Endothelial cell of umbilical vein (primary cell): ENCODE measurements around the gene MCUR1. TPM values are rescaled to one million over a fixed set of nuclear protein-coding genes. Genes with fewer than 3 reads are reported as not detected.

Experiments
- BruUV-seq: library from RNA; stranded (reverse); fragments of 400-500 nt; replicated peaks from 2 replicates; lab custom pipeline; 2021; lab: Mats Ljungman, UMichigan
- CTCF ChIA-PET: fragments of 300-600, 350-600 bp; sonication (Branson Sonifier 250); formaldehyde crosslinking; loops from one replicate; lab custom pipeline; 2021; ENCODE audit warnings: antibody characterized with exemption, inconsistent platforms; lab: Charles Lee
- POLR2A ChIA-PET: fragments of 300-600, 350-600 bp; sonication (Branson Sonifier 250); formaldehyde crosslinking; loops from one replicate; lab custom pipeline; 2021; ENCODE audit warnings: antibody characterized with exemption, inconsistent platforms; lab: Charles Lee
- DNase-seq: peaks from one replicate; pipeline ENCODE4 v3.0.0-alpha.2; 2011; ENCODE audit warnings: low read depth, low spot score
- FAIRE-seq: peaks from 2 replicates; lab custom pipeline; 2011; peaks lifted over from hg19 to GRCh38; lab: Jason Lieb, UNC
- H2AFZ ChIP-seq: 2 replicates; pipeline ENCODE4 v1.6.0; 2012; ENCODE audit warnings: low read depth, low read length, control low read depth, inconsistent platforms
- H3K27ac ChIP-seq: 2 replicates; pipeline ENCODE4 v1.5.1; 2011; ENCODE audit warnings: low read depth, mild to moderate bottlenecking, control low read depth, low read length, moderate library complexity; ENCODE audit not compliant: insufficient read depth
- H3K27me3 ChIP-seq, 2 experiments: 2 replicates each; pipeline versions ENCODE4 v1.6.0 to v1.6.1; 2011; ENCODE audit warnings: low read length in 2 of 2, mixed read lengths in 1 of 2; ENCODE audit not compliant: control insufficient read depth in 2 of 2, insufficient read depth in 2 of 2
- H3K36me3 ChIP-seq, 2 experiments: 2 replicates in 1 of 2; 3 replicates in 1 of 2; pipeline ENCODE4 v1.5.1; 2011; ENCODE audit warnings: low read length in 2 of 2, mild to moderate bottlenecking in 1 of 2, moderate library complexity in 1 of 2; ENCODE audit not compliant: control insufficient read depth in 2 of 2, insufficient read depth in 2 of 2; ENCODE audit errors: extremely low read depth in 1 of 2
- H3K4me1 ChIP-seq: 3 replicates; pipeline ENCODE4 v1.5.1; 2011; ENCODE audit warnings: mild to moderate bottlenecking, low read length; ENCODE audit not compliant: control insufficient read depth, insufficient read depth; ENCODE audit errors: extremely low read depth
- H3K4me2 ChIP-seq: 2 replicates; pipeline ENCODE4 v1.6.1; 2011; ENCODE audit warnings: low read length, control low read depth, mixed read lengths; ENCODE audit not compliant: insufficient read depth
- H3K4me3 ChIP-seq, 3 experiments: fragments of 200-600 bp in 1 of 3; sonication (generic), shearing (Covaris generic) in 1 of 3; replicated peaks in 1 of 3; 2 replicates each; pipeline ENCODE4 v1.5.1; 2011 to 2016; ENCODE audit warnings: control low read depth in 3 of 3, low read length in 3 of 3, mild to moderate bottlenecking in 2 of 3, inconsistent platforms in 1 of 3, low read depth in 1 of 3, moderate library complexity in 1 of 3; ENCODE audit not compliant: insufficient read depth in 1 of 3
- H3K79me2 ChIP-seq: 2 replicates; pipeline ENCODE4 v1.6.0; 2012; ENCODE audit warnings: low read length, inconsistent platforms; ENCODE audit not compliant: control insufficient read depth, insufficient read depth
- H3K9ac ChIP-seq: replicated peaks from 2 replicates; pipeline ENCODE3; 2011; ENCODE audit warnings: low read length, control low read depth; ENCODE audit not compliant: insufficient read depth; ENCODE audit errors: extremely low read depth
- H3K9me1 ChIP-seq: replicated peaks from 3 replicates; pipeline ENCODE4 v1.6.0; 2011; ENCODE audit warnings: mild to moderate bottlenecking, low read length; ENCODE audit not compliant: control insufficient read depth, insufficient read depth; ENCODE audit errors: extremely low read depth
- H3K9me3 ChIP-seq: replicated peaks from 2 replicates; pipeline ENCODE4 v1.5.1; 2012; ENCODE audit warnings: low read length, inconsistent platforms; ENCODE audit not compliant: control insufficient read depth, insufficient read depth
- H4K20me1 ChIP-seq: replicated peaks from 2 replicates; pipeline ENCODE3; 2011; ENCODE audit warnings: mild to moderate bottlenecking, low read length; ENCODE audit not compliant: control insufficient read depth, insufficient read depth; ENCODE audit errors: extremely low read depth
- EZH2 ChIP-seq: IDR thresholded peaks from 2 replicates; pipeline ENCODE4 v1.6.1; 2012; ENCODE audit warnings: borderline replicate concordance, low read depth, mild to moderate bottlenecking, moderate library complexity, low read length, inconsistent platforms; ENCODE audit not compliant: severe bottlenecking
- FOS ChIP-seq: IDR thresholded peaks from 2 replicates; pipeline ENCODE4 v1.6.1; 2011; ENCODE audit warnings: mild to moderate bottlenecking, low read length, moderate library complexity, borderline replicate concordance; ENCODE audit not compliant: insufficient read depth
- GATA2 ChIP-seq: IDR thresholded peaks from 2 replicates; pipeline ENCODE4 v1.7.0; 2011; ENCODE audit warnings: low read depth, mild to moderate bottlenecking, moderate library complexity, mixed read lengths, low read length; ENCODE audit not compliant: insufficient read length, insufficient read depth
- JUN ChIP-seq: IDR thresholded peaks from 2 replicates; pipeline ENCODE4 v1.6.1; 2011; ENCODE audit warnings: borderline replicate concordance, low read depth; ENCODE audit not compliant: insufficient read length, insufficient read depth
- MAX ChIP-seq: IDR thresholded peaks from 2 replicates; pipeline ENCODE4 v1.6.1; 2011; ENCODE audit not compliant: insufficient read depth, insufficient read length
- MYC ChIP-seq: IDR thresholded peaks from one replicate; pipeline ENCODE4 v1.6.1; 2011; ENCODE audit warnings: mild to moderate bottlenecking, low read depth, low read length
- POLR2A ChIP-seq: IDR thresholded peaks from 2 replicates; pipeline ENCODE4 v1.6.1; 2012; ENCODE audit warnings: low read depth, mild to moderate bottlenecking, control low read depth, low read length
- POLR2AphosphoS5 ChIP-seq: IDR thresholded peaks from 2 replicates; pipeline ENCODE4 v1.6.1; 2012; ENCODE audit warnings: low read depth, mild to moderate bottlenecking, control low read depth, low read length, moderate library complexity; ENCODE audit not compliant: insufficient read depth
- dilution Hi-C: fragments of 300-500 bp; cut with MboI; formaldehyde crosslinking; loops from one replicate; pipeline ENCODE4 v1.15.0; 2019; ENCODE audit warnings: low sequenced_read_pairs; ENCODE audit not compliant: extremely low pct_ligation_motif_present
- intact Hi-C: fragments of 100-400 bp; cut with micrococcal nuclease; formaldehyde crosslinking; loops from one replicate; pipeline ENCODE4 v1.10.0; 2022
- polyA plus RNA-seq, 4 experiments: library from polyadenylated mRNA; depleted of rRNA in 3 of 4; stranded (reverse) in 3 of 4; unstranded in 1 of 4; fragments of >200 nt; gene quantifications; 2 replicates each; pipeline versions ENCODE4 v1.2.1 to v1.2.3, GENCODE V29; 2011 to 2012; ENCODE audit warnings: missing spikeins in 1 of 4
- total RNA-seq: library from RNA; stranded (reverse); gene quantifications from 2 replicates; pipeline ENCODE4 v1.2.3, GENCODE V29; 2021
- TF ChIP-seq, protein P1 (sequence below), 2 donors: IDR thresholded peaks; 1 replicate in 1 of 2; 2 replicates in 1 of 2; pipeline ENCODE4 v1.5.1; 2011; ENCODE audit warnings: low read length in 2 of 2, mild to moderate bottlenecking in 2 of 2, moderate library complexity in 2 of 2, control low read depth in 1 of 2, inconsistent platforms in 1 of 2, low read depth in 1 of 2; ENCODE audit not compliant: insufficient read depth in 1 of 2; ENCODE audit errors: extremely low read depth in 1 of 2

The MCUR1 gene
- total and polyA plus RNA-seq, 2 donors (not counting 3 experiments of a cell fraction or from before 2014, with no cell fraction given) = 6.2 to 21.2 TPM

DNA sequence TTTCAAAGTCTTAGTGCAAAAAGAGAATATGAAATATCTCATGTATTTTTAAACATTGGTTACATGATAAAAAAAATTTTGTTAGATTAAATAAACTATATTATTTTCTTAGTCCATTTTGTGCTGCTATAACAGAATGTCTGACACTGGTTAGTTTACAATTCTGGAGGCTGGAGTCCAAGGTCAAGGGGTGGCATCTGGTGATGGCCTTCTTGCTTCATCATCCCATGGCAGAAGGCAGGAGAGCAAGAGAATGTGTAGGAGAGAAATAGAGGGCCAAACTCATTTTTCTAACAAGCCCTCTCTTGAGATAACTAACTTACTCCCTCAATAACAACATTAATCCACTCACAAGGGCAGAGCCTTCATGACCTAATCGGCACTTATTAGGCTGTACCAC is 11.5 kb upstream of the MCUR1 start:
- Histone ChIP-seq H3K4me2 (no peak overlapping the region), H3K79me2 (no peaks in the 10 kb centered on the region), H3K36me3 (no peaks in the 10 kb centered on the region), H3K9me1 (no peaks in the 10 kb centered on the region), H2AFZ (no peak overlapping the region), H3K27me3 (peaks cover 0 to 4% of the 10 kb centered on the region in 2 experiments), H4K20me1 (no peaks in the 10 kb centered on the region), H3K4me3 (no peak overlapping the region), H3K9ac (no peak overlapping the region), H3K9me3 (no peaks in the 10 kb centered on the region), H3K4me1 (no peaks in the 10 kb centered on the region), H3K27ac (no peak overlapping the region)
- ChIA-PET CTCF (no interaction called here), POLR2A (no interaction called here)
- BruUV-seq = no TSS peak
- TF ChIP-seq FOS (no peak), POLR2A (no peak), JUN (no peak), MYC (no peak), GATA2 (no peak), EZH2 (no peak), POLR2AphosphoS5 (no peak), MAX (no peak)
- TF ChIP-seq, protein P1, sequence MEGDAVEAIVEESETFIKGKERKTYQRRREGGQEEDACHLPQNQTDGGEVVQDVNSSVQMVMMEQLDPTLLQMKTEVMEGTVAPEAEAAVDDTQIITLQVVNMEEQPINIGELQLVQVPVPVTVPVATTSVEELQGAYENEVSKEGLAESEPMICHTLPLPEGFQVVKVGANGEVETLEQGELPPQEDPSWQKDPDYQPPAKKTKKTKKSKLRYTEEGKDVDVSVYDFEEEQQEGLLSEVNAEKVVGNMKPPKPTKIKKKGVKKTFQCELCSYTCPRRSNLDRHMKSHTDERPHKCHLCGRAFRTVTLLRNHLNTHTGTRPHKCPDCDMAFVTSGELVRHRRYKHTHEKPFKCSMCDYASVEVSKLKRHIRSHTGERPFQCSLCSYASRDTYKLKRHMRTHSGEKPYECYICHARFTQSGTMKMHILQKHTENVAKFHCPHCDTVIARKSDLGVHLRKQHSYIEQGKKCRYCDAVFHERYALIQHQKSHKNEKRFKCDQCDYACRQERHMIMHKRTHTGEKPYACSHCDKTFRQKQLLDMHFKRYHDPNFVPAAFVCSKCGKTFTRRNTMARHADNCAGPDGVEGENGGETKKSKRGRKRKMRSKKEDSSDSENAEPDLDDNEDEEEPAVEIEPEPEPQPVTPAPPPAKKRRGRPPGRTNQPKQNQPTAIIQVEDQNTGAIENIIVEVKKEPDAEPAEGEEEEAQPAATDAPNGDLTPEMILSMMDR (IDR thresholded peaks at IDR 0.05; ENCODE audit: extremely low read depth in 1 of 2, insufficient read depth in 1 of 2, low read depth in 1 of 2, low read length in 2 of 2) = no peak
- intact Hi-C loops (no loop called here), dilution Hi-C loops (no loop called here)
- FAIRE-seq = no peak
- no peak for DNase-seq
